Eye (tissue), 1 donor: ENCODE measurements around the gene DEPDC5.

Experiments used
- DNase-seq: peaks from one replicate; pipeline ENCODE4 v3.0.0-alpha.2; 2015

Gene DEPDC5

DNA sequence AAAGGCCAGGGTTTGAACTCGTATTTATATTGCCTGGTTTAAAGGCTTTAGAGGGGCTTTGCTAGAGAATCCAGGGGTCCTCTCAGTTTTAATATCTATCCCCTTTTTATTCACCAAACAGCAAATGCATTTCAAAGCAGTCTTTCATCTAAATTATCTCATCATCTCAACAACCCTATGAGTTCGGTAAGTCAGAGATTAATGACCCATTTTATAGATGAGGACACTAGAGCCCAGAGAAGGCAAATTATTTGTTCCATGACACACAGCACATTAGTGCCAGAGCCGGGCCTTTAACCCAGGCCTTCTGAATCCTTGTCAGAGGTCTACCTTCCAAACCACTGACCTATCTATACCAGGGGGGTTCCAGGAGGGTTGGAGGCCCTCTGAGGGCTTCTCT is 173.7 kb downstream of the DEPDC5 start:
- DNase-seq = no peak

DNA sequence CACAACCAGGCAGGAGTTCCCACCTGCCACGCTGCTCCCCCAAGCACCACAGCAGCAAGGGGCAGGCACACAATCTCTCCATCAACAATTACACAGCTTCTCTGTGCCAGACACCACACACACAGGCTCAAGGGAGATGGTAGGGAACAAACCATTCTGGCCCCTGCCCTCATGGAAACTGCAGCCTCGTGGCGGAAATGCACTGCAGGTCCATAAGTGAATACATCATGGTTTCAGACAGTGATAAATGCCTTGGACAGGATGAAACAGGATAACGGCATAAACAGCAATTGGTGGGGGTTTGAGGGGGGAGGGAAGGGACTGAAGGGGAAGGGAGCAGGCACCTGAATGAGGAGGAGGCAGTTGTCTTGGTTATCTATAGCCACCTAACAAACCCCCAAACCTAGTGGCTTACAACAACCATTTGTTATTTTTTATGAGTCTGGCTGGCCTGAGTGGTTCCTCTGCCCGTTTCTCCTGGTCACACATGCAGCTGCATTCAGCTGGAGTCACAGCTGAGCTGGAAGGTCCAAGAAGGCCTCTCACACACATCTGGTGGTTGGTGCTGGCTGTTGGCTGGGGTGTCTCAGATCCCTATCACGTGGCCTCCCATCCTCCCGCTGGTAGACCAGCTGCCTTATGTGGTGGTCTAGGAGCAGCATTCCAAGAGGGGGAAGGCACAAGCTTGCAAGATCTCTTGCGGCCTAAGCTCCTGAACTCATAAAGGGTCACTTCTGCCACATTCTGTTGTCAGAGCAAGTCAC is 175.5 kb downstream of the DEPDC5 start:
- peak; percentile 45 for DNase-seq

DNA sequence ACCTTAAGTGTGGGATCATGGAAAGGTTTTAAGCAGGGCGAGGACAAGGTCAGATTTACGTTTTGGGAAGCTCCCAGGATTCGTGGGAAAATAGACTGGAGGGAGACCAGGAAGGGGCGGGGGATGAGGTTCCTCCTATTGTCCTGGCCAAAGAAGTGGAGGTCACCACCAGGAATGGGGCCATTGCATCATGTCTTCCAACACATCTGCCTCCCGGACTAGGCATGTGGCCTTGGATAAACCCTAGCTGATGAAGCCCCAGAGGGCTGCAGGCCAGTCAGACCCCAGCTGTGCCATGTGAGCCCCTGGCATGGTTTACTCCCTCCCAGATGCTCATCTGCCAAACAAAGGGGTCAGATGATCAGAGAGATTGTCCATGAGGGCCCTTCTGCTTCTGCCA is 179.0 kb downstream of the DEPDC5 start:
- no peak for DNase-seq

DNA sequence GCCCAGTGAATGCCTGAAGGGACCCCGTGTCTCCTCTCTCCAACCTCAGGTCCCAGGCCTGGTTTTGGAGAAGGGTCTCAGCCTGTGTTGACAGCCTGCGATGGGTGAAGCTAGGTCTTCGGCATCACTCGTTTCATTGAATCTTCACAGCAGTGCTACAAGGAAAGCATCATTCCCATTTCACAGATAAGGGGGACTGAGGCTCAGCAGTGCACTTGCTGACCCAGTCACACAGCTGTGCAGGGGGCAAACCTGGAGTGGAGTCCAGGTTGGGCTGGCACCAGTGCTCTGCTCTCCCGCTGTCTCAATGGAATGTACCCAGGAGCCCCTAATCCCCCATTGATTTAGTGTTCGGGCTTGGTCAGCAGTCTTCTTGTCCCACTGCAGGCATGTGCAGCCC is 179.6 kb downstream of the DEPDC5 start:
- DNase-seq = no peak

DNA sequence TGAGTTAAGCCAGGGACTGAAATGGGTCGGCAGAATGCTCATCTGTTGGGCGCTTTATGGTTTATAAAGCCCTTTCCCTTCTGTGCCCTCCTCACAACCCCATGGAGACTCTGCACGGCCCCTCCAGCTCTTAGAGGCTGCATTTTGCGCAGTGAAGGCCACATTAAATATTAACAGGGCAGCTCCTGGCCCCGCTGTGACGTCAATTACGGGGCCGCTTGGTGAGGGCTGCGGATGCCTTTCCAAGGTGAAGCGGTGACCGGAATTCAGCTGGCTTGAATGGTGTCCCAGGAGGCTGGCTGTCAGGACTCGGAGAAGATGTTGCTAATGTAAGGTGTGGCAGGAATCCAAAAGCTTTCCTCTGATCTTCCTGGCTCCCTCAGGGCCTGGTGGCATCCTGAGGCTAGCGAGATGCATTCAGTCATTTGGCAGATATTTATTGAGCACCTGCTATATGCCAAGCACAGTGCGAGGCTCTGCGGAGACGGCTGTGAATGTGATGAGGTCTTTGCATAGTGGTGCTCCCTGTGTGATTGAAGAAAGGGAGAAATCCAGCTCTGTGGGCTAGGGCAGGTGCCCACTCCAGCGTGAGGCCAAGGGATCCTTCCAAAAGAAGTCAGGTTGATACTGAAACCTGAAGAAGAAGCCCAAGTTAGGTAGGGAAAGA is 180.1 kb downstream of the DEPDC5 start:
- peak; percentile 73 for DNase-seq

DNA sequence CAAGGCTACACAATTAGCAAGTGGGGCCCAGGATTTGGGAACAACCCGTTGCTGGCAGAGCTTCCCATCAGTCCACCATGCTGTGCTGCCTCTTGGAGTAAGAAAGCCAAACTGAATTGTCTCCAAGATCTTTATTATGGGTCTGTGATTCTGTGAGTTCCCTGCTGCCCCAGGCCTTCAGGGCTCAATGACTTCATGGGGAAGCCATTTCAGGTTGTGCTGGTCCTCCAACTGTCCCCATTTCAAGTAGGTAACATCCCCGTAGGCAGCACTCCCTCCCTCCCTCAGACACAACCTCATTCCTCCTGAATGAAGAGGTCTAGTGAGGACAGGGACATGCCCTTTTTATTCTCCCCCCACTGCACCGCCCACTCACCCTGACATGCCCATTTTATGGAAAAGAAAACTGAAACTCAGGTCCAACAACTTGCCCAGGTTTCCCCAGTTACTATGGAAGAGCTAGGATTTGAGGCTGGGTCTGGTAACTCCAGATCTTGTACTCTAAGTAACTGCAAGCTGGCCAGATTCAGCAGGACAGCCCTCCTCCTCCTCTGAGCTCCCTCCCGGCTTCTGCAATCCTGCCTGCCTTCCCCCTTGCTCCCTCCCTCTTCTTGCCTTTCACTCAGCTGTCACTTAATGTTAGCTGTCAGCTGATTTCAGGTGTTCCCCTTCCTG is 182.3 kb downstream of the DEPDC5 start:
- DNase-seq = no peak

DNA sequence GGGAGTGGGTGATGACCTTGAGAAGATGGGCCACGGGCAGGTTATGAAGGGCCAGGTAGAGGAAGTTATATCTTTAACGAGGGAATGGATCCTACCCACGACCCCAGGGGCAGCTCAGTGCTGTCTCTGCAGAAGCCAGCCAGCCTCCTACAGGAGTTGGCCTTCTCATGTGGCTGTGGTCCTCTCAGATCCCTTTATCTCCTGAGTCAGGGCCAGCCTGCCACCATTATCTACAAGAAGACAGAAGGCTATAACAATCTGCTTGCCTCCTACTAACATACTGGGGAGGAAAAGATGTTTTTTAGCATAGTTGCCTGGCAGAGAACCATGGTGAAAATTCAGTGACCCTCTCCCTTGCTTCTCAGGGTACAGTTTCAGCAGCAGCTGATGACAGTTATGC is 183.5 kb downstream of the DEPDC5 start:
- no peak for DNase-seq

DNA sequence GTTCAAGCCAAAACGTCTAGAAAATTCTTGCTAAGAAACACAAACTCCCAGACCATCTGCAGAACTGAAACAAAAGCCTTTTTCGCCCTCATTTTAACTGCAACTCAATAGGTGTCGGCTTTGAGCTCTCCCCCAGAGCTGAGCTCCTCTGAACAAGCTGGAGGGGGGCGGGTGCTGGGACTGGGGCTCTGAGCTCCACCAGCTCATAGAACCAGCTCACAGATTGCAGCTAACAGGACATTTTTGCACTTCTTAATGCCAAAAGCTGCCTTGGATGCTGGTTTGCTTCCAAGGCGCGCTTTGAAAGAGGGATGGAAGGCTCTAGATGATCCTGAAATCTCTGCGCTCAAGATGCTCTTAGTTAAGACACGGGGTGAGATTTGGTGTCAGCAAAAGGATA is 184.5 kb downstream of the DEPDC5 start:
- no peak for DNase-seq

DNA sequence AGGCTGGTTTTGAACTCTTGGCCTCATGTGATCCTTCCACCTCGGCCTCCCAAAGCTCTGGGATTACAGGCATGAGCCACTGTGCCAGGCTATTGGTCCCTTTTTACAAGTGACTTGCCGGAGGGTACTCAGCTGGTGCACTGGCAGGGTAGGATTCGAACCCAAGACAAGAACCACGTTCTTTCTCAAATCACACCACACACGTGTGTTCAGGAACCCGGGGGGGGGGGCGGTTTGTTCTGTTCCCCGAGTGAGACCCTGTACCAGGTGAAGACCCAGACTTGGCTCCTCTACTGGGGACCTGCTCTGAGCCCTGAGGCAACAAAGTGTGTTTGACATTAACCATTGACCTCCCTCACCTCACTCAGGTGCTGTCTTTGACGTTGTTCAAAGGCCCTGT is 186.7 kb downstream of the DEPDC5 start:
- DNase-seq = no peak

DNA sequence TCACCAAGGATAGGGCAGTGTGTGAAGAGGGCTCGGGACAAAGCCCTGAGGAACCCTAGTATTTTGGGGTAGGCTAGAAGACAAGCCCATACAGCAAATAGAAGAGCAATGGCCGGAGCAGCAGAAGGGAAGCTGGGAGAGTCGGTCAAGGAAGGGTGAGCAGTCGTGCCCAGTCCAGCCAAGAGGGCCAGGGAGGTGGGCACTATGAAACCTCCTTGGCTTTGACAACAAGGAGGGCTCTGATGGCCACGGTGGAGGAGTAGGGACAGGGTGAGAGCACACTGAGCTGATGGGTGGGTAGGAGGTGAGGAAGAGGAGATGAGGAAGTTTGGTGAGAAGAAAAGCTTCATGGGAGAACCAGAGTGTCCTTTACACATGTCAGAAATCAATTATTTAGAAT is 188.3 kb downstream of the DEPDC5 start:
- DNase-seq = no peak

DNA sequence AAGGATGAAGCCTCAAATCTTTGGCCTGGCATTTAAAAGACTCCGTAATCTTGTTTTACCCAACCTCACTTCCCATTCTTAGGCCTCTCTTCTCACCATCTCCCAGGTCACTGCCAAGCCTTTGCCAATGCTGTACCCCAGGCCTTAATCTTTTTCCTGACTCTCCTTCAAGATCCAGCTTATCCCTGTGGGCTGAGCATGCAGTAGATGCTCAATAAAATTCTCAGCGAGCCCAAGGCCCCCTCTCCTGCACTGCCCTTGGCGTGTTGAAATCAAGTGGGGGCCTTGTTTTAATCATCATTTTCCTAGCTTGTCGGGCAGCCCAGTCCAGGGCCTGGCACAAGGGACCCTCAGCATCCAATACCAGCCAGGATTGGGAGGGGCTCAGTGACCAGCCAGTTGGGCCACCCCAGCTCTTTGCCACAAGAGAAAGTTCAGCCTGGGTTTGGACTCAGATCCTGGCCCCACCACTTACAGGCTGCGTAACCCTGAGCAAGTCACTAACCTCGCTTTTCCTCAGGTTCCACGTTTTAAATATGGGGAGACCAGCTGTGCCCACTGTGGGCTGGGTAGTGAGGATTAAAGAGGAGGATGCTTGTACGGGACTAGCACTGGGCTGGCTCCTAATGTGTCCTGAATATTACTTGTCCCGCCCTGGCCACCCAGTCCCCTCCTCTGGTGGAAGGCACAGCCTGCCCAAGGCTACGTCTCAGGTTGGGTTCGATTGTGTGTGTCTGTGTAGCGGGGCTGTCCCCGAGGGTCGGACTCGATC is 189.6 kb downstream of the DEPDC5 start:
- no peak for DNase-seq

DNA sequence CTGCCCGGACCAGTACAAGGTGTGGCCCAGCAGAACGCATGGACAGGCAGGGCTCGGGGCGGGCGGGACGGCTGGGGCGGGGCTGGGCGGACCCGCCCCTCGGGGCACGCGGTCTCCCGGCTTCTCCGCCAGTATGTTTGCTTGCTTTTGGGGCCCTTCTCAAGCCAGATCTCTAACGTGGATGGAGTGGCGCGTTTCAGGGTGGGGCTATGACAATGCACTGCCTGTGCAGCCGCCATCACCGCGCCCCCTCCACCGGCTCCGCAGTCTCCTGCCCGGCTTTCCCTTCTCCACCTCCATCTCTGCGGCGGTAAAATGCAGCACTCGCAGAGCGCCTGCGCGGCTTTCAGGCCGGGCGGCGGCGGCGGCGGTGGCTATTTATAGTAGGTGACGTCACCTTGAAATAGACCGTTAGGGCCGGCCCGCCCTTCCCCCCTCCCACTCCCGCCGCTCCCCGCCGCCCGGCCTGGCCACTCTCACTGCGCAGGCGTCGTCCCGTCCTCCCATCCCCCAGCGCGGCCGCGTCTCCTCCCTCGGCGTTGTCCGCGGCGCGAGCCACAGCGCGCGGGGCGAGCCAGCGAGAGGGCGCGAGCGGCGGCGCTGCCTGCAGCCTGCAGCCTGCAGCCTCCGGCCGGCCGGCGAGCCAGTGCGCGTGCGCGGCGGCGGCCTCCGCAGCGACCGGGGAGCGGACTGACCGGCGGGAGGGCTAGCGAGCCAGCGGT is 190.3 kb downstream of the DEPDC5 start, which contains the start of gene YWHAH:
Gene YWHAH, plus strand, starts transcription at position 558 of the 722 bp plus-strand sequence. CDS start 199 bp downstream, outside the sequence.
- DNase-seq = peak; percentile 99

DNA sequence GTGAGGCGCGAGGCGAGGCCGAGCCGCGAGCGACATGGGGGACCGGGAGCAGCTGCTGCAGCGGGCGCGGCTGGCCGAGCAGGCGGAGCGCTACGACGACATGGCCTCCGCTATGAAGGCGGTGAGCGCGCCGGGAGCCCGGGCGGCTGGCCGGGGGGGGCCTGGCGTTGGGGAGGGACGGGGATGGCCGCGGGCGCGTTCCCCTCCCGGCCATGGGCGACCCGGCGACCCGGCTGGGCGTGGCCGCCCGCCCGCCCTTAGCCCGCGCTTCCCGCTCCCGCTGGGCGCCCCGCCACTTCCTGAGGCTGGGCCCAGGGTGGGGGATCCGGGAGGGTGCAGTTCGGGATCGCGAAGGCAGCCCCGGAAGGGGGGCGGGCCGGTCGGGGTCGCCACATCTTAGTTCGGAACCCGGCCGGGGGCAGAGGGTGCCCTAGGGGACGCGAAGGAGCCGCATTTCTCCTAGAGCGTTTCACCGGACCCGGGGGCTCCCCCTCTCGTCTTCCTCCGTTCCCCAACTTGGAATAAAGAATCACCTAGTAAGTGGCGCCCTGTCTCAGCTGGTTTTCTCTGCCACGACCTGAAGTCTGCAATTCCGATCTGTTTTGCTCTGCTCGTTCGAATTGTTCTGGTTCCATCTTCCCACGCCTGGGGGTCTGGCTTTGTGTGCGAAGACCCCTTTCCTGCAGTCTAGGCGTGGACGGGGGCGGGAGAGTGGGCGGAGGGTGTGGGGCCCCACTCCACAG is 191.1 kb downstream of the DEPDC5 start:
- peak; percentile 75 for DNase-seq

DNA sequence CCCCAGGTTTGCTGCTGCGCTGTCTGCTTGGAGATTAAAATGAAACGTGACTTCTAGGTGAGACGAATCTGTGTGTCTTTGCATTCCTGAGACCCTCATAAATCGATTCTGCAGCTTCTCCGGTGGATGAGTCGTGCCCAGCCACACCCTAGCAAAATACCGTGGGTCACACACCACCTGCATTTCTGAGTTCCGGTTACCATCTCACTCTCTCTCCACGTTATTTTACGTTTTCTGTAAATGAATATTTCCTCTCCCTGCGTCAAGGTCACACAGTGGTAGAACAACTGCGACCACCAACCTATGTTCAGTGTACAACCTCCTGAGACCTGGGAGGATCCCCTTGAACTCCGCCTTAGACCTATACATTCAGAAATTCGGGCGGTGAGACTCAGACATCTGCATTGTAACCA is 191.6 kb downstream of the DEPDC5 start:
- no peak for DNase-seq

DNA sequence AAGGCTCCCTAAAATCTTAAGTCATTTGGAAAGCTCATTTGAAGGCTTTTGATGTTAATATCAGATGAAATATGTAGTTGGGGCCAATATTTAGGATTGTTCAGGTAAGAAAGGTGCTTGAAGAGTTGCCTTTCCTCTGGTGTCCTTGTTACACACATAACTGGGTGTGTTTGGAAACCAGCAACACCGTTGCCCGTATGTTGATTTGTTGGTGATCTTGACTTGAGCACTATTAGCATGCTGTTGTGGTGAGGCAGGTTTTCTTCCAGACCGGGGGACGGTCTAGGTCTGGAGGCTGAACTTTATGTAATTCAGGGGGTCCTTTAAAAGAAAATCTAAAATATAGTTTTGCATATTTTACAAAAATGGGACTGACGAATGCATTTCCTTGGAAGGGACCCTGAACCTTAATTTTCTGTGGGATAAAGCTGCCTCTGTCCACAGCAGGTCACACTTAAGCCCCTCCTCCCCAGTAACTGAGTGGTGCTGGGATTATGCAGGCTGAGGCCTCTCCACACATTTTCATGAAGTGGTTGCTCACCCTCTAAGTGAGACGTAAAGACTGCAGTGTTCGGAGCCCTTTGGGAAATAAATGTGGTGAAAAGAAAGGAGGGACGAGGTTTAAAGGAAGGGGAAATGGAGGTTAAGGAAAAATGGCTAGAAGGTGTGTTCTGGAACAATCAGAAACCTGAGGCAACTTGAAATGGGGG is 192.3 kb downstream of the DEPDC5 start:
- DNase-seq = peak; percentile 41

DNA sequence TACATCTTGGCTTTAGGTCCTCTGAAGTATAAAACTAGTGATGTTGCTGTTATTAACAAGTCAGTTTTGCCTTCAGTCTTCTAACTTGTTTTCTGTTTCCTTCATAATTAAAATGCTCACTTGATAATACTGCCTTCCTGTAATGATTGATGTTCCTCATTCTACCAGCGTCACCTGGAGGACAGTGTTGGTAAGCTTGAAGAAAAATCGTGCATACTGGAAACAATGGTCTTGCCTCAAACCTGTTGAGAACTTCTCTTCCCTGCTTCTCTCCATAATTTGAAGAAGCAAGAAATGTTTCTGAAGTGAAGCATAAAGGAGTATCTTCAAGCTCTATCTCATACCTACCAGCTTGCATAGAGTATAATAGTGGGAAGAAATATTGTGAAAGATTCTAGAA is 193.5 kb downstream of the DEPDC5 start:
- no peak for DNase-seq

DNA sequence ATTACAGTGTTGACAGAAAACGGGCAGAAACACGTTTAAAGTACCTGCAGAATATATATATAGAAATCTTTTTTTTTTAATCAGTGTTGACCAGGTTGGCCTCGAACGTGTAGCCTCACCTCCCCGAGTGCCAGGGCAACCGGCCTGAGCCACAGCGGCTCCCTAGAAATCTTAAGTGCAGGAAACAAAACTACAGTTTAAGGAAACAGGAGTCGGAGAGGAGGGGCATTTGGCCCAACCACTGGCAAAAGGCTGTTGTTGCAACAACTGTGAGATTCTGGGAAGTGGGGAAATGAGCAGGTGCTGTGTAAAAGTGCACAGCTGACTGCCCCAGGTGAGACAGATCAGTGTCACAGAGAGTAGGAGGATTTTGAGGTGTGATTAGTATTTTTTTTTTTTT is 194.2 kb downstream of the DEPDC5 start:
- DNase-seq = no peak

DNA sequence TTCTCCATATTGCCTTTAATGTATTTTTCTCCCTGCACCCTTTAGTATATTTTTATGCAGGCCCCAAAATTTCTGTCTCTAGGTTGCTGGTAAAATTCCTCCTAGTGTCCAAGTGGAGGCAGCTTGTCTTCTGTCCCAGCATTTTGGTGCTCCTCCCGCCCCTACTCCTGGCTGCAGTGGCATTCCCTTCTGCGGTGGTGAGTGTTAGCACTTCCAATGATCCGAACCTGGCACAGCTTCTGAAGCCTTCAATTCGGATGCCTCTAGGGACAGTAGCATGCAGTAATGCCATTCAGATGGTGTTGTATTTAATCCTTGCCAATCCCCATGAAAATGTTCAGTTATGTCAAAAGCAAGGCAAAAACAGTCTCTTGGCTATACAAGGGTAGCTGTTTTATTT is 196.4 kb downstream of the DEPDC5 start:
- peak; percentile 30 for DNase-seq

DNA sequence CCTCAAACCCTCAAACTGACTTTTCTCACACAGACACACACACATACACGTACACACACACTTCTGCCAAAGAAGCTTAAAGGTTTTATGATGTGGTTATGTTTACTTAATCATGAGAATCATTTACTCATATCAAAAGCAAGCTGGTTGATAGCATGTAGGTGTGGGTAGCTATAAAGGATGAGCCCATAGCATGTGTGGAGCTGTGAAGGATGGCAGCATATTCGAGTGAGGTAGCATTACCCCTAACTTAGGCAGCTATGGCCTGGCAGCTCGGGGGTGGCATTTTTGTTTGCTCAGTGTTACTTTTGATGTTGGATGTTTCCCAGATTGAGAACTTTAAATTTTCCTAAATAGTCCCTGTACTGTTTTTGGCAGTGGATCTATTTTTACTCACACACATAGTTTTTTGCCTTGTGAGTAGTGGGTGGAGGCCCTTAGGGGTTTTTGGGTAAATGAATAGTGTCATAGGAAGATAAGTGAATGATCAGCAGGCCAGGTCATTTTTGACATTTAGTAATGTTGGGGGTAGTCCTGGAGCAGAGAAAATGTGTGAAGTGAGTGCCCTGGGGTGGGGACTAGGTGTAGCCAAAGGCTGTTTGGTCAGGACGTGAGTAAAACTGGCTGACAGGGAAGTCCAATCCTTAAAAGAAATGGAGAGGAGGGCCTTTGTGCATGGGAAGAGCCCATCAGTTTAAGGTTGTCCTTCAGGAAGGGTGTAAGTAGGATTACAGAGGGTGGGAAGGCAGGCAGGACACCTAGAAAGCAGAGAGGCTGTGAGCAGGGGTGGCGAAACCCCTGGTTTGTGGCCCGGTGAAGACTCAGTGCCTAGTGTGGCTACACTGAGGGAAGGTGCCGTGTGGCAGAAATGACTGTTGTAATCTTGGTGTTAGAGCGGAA is 197.6 kb downstream of the DEPDC5 start:
- DNase-seq = no peak

DNA sequence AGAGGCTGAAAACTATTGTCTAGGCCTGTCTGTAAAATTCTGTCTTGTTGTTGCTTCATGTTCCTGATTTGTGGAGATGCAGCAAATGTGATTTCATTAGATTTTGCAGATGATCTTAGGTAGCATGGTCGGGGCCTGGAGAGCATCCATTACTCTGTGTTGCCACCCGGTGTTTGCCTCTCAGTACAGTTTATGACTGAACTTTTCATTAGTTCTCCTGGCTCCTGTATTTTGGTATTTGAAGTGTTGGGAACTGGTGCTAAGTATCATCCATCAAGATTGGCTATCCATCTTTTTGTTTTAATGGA is 198.2 kb downstream of the DEPDC5 start:
- no peak for DNase-seq
